H1 (cell line): ENCODE data around the gene PIK3R3. TPM values are rescaled to one million over a fixed set of nuclear protein-coding genes. Genes with fewer than 3 reads are reported as not detected.

Experiments
- CTCF ChIA-PET: fragments of 300-600 bp; sonication (Branson Sonifier 250); formaldehyde crosslinking; loops from one replicate; lab custom pipeline; 2021; ENCODE audit not compliant: partially characterized antibody; lab: Charles Lee
- POLR2A ChIA-PET: fragments of 300-600 bp; sonication (Branson Sonifier 250); formaldehyde crosslinking; loops from one replicate; lab custom pipeline; 2021; ENCODE audit warnings: inconsistent platforms; ENCODE audit not compliant: partially characterized antibody; lab: Charles Lee
- DNase-seq, 2 experiments: peaks; one replicate each; pipeline versions ENCODE4 v3.0.0 to v3.0.0-alpha.2; 2010 to 2022; ENCODE audit warnings: low spot score in 2 of 2, low read depth in 1 of 2, mixed read lengths in 1 of 2
- FAIRE-seq: peaks from 2 replicates; lab custom pipeline; 2011; peaks lifted over from hg19 to GRCh38; lab: Jason Lieb, UNC
- H2AFZ ChIP-seq: 2 replicates; pipeline ENCODE4 v1.8.1; 2012; ENCODE audit warnings: low read length, inconsistent platforms
- H2AK5ac ChIP-seq: 2 replicates; pipeline ENCODE4 v1.6.1; 2013; ENCODE audit warnings: low read depth, low read length
- H2BK120ac ChIP-seq: replicated peaks from 2 replicates; pipeline ENCODE3; 2013; ENCODE audit warnings: low read depth, low read length, inconsistent platforms
- H2BK12ac ChIP-seq: 2 replicates; pipeline ENCODE4 v1.6.1; 2013; ENCODE audit warnings: low read depth, low read length
- H2BK15ac ChIP-seq: 2 replicates; pipeline ENCODE4 v1.6.1; 2013; ENCODE audit warnings: low read length
- H2BK20ac ChIP-seq: 2 replicates; pipeline ENCODE4 v1.6.1; 2013; ENCODE audit warnings: low read length
- H2BK5ac ChIP-seq: 2 replicates; pipeline ENCODE4 v1.6.1; 2013; ENCODE audit warnings: low read depth, low read length
- H3K14ac ChIP-seq: 2 replicates; pipeline ENCODE4 v1.6.1; 2013; ENCODE audit warnings: inconsistent platforms; ENCODE audit not compliant: insufficient read length
- H3K18ac ChIP-seq: 2 replicates; pipeline ENCODE4 v1.6.1; 2013; ENCODE audit warnings: low read length; ENCODE audit errors: extremely low read depth
- H3K23ac ChIP-seq: 2 replicates; pipeline ENCODE4 v1.6.1; 2013; ENCODE audit warnings: inconsistent platforms; ENCODE audit not compliant: insufficient read length
- H3K23me2 ChIP-seq: 2 replicates; pipeline ENCODE4 v1.6.1; 2013; ENCODE audit warnings: low read depth, low read length
- H3K27ac ChIP-seq: 2 replicates; pipeline ENCODE4 v1.6.1; 2011; ENCODE audit warnings: low read depth, low read length, inconsistent platforms
- H3K27me3 ChIP-seq, 4 experiments: replicated peaks in 1 of 4; 1 replicate in 1 of 4; 2 replicates in 3 of 4; pipeline versions ENCODE4 v1.6.1 to v1.8.1; 2011 to 2013; ENCODE audit warnings: low read length in 3 of 4, mild to moderate bottlenecking in 3 of 4, inconsistent platforms in 2 of 4, mixed read lengths in 2 of 4, moderate library complexity in 1 of 4; ENCODE audit not compliant: control insufficient read depth in 3 of 4, insufficient read depth in 3 of 4; ENCODE audit errors: extremely low read depth in 1 of 4
- H3K36me3 ChIP-seq, 4 experiments: 2 replicates each; pipeline versions ENCODE4 v1.6.1 to v1.8.1; 2011 to 2013; ENCODE audit warnings: mild to moderate bottlenecking in 4 of 4, low read length in 3 of 4, moderate library complexity in 2 of 4, control low read depth in 1 of 4, inconsistent platforms in 1 of 4; ENCODE audit not compliant: insufficient read depth in 4 of 4, control insufficient read depth in 2 of 4
- H3K4ac ChIP-seq: replicated peaks from 2 replicates; pipeline ENCODE3; 2013; ENCODE audit warnings: low read length, low read depth, mixed read lengths, inconsistent platforms; ENCODE audit not compliant: insufficient read length
- H3K4me1 ChIP-seq, 4 experiments: replicated peaks in 1 of 4; 1 replicate in 1 of 4; 2 replicates in 3 of 4; pipeline versions ENCODE4 v1.6.1 to v1.8.1; 2011 to 2013; ENCODE audit warnings: low read length in 3 of 4, inconsistent platforms in 2 of 4, mixed read lengths in 1 of 4; ENCODE audit not compliant: insufficient read depth in 4 of 4, control insufficient read depth in 3 of 4
- H3K4me2 ChIP-seq, 2 experiments: 2 replicates each; pipeline versions ENCODE4 v1.6.1 to v1.8.1; 2011 to 2013; ENCODE audit warnings: low read depth in 2 of 2, low read length in 2 of 2, control low read depth in 1 of 2, inconsistent platforms in 1 of 2, mild to moderate bottlenecking in 1 of 2; ENCODE audit not compliant: insufficient read depth in 1 of 2
- H3K4me3 ChIP-seq, 4 experiments: fragments of 200-600, 300-600 bp in 1 of 4; sonication (generic), shearing (Covaris generic), sonication (Bioruptor Twin) in 1 of 4; 2 replicates each; pipeline versions ENCODE4 v1.5.1 to v1.8.1; 2011 to 2016; ENCODE audit warnings: low read length in 4 of 4, low read depth in 3 of 4, control low read depth in 2 of 4, inconsistent platforms in 2 of 4, mild to moderate bottlenecking in 2 of 4, mixed read lengths in 1 of 4, moderate library complexity in 1 of 4; ENCODE audit not compliant: insufficient read depth in 2 of 4; ENCODE audit errors: extremely low read depth in 1 of 4
- H3K56ac ChIP-seq: replicated peaks from 2 replicates; pipeline ENCODE3; 2013; ENCODE audit warnings: low read depth, mild to moderate bottlenecking, mixed read lengths, low read length, inconsistent platforms; ENCODE audit not compliant: insufficient read length
- H3K79me1 ChIP-seq: 2 replicates; pipeline ENCODE4 v1.6.1; 2013; ENCODE audit warnings: low read depth, low read length, control low read depth
- H3K79me2 ChIP-seq, 2 experiments: 2 replicates each; pipeline versions ENCODE4 v1.6.1 to v1.8.1; 2012 to 2013; ENCODE audit warnings: low read length in 2 of 2, mild to moderate bottlenecking in 2 of 2, inconsistent platforms in 1 of 2; ENCODE audit not compliant: insufficient read depth in 2 of 2, control insufficient read depth in 1 of 2
- H3K9ac ChIP-seq, 4 experiments: replicated peaks in 1 of 4; 1 replicate in 1 of 4; 2 replicates in 3 of 4; pipeline versions ENCODE4 v1.6.1 to v1.8.1; 2011 to 2013; ENCODE audit warnings: low read depth in 3 of 4, low read length in 3 of 4, control low read depth in 2 of 4, mild to moderate bottlenecking in 2 of 4, moderate library complexity in 2 of 4, inconsistent platforms in 1 of 4; ENCODE audit errors: extremely low read depth in 1 of 4
- H3K9me3 ChIP-seq, 2 experiments: 2 replicates each; pipeline versions ENCODE4 v1.6.1 to v1.8.1; 2012 to 2013; ENCODE audit warnings: mild to moderate bottlenecking in 2 of 2, moderate library complexity in 2 of 2, control low read depth in 1 of 2, inconsistent platforms in 1 of 2, low read depth in 1 of 2, low read length in 1 of 2, mixed read lengths in 1 of 2; ENCODE audit not compliant: insufficient read depth in 2 of 2
- H4K20me1 ChIP-seq, 2 experiments: replicated peaks in 1 of 2; 2 replicates each; pipeline versions ENCODE3 to v1.8.1; 2011 to 2013; ENCODE audit warnings: inconsistent platforms in 2 of 2, low read length in 2 of 2, mild to moderate bottlenecking in 1 of 2; ENCODE audit not compliant: insufficient read depth in 2 of 2, control insufficient read depth in 1 of 2
- H4K5ac ChIP-seq: 2 replicates; pipeline ENCODE4 v1.6.1; 2013; ENCODE audit warnings: low read length, low read depth, mixed read lengths, inconsistent platforms; ENCODE audit not compliant: insufficient read length
- H4K8ac ChIP-seq: 2 replicates; pipeline ENCODE4 v1.8.0; 2013; ENCODE audit warnings: mild to moderate bottlenecking, moderate library complexity, low read length, inconsistent platforms; ENCODE audit not compliant: insufficient read depth; ENCODE audit errors: extremely low read depth
- H4K91ac ChIP-seq: replicated peaks from 2 replicates; pipeline ENCODE3; 2013; ENCODE audit warnings: low read length, mixed read lengths, inconsistent platforms; ENCODE audit not compliant: insufficient read length
- CTCF ChIP-seq, 3 experiments: IDR thresholded peaks; 1 replicate in 2 of 3; 2 replicates in 1 of 3; pipeline versions ENCODE4 v1.5.1 to v1.6.1; 2011; ENCODE audit warnings: low read length in 3 of 3, mild to moderate bottlenecking in 3 of 3, inconsistent platforms in 2 of 3, low read depth in 1 of 3, moderate library complexity in 1 of 3; ENCODE audit not compliant: insufficient read depth in 1 of 3; ENCODE audit errors: control extremely low read depth in 1 of 3
- GABPA ChIP-seq: IDR thresholded peaks from 2 replicates; pipeline ENCODE4 v1.6.1; 2011; ENCODE audit warnings: mild to moderate bottlenecking, low read length, moderate library complexity, borderline replicate concordance; ENCODE audit not compliant: insufficient read depth
- HDAC2 ChIP-seq, 2 experiments: fragments of 300-600 bp in 1 of 2; sonication (generic) in 1 of 2; IDR thresholded peaks; 2 replicates each; pipeline ENCODE4 v1.6.1; 2011 to 2012; ENCODE audit warnings: low read depth in 2 of 2, low read length in 2 of 2, mild to moderate bottlenecking in 2 of 2, moderate library complexity in 2 of 2, borderline replicate concordance in 1 of 2, inconsistent platforms in 1 of 2
- JUN ChIP-seq: IDR thresholded peaks from 2 replicates; pipeline ENCODE4 v1.6.1; 2011; ENCODE audit warnings: low read depth, mild to moderate bottlenecking, improper control_type of control experiment, low read length
- POLR2A ChIP-seq, 2 experiments: IDR thresholded peaks; 1 replicate in 1 of 2; 2 replicates in 1 of 2; pipeline ENCODE4 v1.6.1; 2011; ENCODE audit warnings: low read depth in 2 of 2, low read length in 2 of 2, mild to moderate bottlenecking in 2 of 2; ENCODE audit errors: control extremely low read depth in 1 of 2
- RAD21 ChIP-seq, 2 experiments: IDR thresholded peaks in 1 of 2; conservative IDR thresholded peaks in 1 of 2; 2 replicates each; pipeline ENCODE4 v1.6.1; 2011; ENCODE audit warnings: low read depth in 2 of 2, low read length in 2 of 2, improper control_type of control experiment in 1 of 2, inconsistent platforms in 1 of 2, mild to moderate bottlenecking in 1 of 2, moderate library complexity in 1 of 2
- RXRA ChIP-seq: IDR thresholded peaks from 2 replicates; pipeline ENCODE4 v1.6.1; 2011; ENCODE audit warnings: low read depth, mild to moderate bottlenecking, low read length, moderate library complexity; ENCODE audit not compliant: insufficient read depth
- TEAD4 ChIP-seq: IDR thresholded peaks from 2 replicates; pipeline ENCODE4 v1.6.1; 2012; ENCODE audit warnings: low read depth, low read length, inconsistent platforms, mixed read lengths
- ZNF274 ChIP-seq: IDR thresholded peaks from 2 replicates; pipeline ENCODE4 v1.7.0; 2012; ENCODE audit warnings: low read length, borderline replicate concordance; ENCODE audit errors: extremely low read depth
- WGBS, 2 experiments: shearing (Covaris generic) in 1 of 2; methylation state at CpG; one replicate each; pipeline versions ENCODE4 v1.1.6 to v1.1.7; 2013 to 2015; ENCODE audit warnings: low lambda C conversion rate in 2 of 2, mixed read lengths in 2 of 2, inconsistent platforms in 1 of 2, low coverage in 1 of 2, missing lambda C conversion rate in 1 of 2; ENCODE audit not compliant: insufficient replicate concordance in 2 of 2, insufficient coverage in 1 of 2, insufficient read length in 1 of 2; ENCODE audit errors: extremely low coverage in 1 of 2, missing lambda C conversion rate in 1 of 2; 5-methylcytosine and 5-hydroxymethylcytosine counted together
- polyA plus RNA-seq, 7 experiments: library from polyadenylated mRNA; depleted of rRNA in 3 of 7; stranded (reverse) in 5 of 7; unstranded in 2 of 7; fragments of >200 nt in 5 of 7; fragments of 200-250 nt in 2 of 7; gene quantifications; 1 replicate in 5 of 7; 2 replicates in 1 of 7; 4 replicates in 1 of 7; pipeline versions ENCODE4 v1.2.1 to v1.2.3, GENCODE V29; 2011 to 2013; ENCODE audit warnings: missing spikeins in 2 of 7, mixed read lengths in 2 of 7
- total RNA-seq: library from RNA; stranded (reverse); fragmentation: NEBNext Ultra II Directional; extraction: Animal tissue kit (Norgen Biotek cat#: 25700); gene quantifications from 2 replicates; pipeline ENCODE4 v1.2.1, GENCODE V29; 2021

Gene PIK3R3
- total and polyA plus RNA-seq, 2 of the 8 experiments (the other 6 are each of a cell fraction or from before 2014, with no cell fraction given), result 5.3 to 13.6 TPM

DNA sequence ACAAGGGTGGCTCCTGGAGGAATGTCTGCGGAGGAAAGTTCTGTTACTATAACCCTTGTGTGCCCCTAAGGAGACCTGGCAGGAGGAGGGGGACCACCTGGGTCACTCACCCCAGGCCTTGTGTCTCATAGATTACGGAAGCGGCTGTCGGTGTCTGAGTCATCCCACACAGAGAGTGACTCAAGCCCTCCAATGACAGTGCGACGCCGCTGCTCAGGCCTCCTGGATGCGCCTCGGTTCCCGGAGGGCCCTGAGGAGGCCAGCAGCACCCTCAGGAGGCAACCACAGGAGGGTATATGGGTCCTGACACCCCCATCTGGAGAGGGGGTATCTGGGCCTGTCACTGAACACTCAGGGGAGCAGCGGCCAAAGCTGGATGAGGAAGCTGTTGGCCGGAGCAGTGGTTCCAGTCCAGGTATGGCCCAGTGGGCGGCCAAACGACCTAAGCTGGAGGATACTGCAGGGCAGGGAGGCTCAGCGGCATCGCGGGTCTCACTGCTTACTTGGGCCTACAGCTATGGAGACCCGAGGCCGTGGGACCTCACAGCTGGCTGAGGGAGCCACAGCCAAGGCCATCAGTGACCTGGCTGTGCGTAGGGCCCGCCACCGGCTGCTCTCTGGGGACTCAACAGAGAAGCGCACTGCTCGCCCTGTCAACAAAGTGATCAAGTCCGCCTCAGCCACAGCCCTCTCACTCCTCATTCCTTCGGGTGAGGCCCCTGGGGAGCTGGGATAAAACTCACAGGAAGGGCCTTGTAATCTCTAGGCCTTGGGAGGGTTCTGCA lies 101.4 kb downstream of the PIK3R3 start:
- no peak overlapping the region for H4K8ac ChIP-seq
- no peak overlapping the region for H4K91ac ChIP-seq
- no peaks in the 10 kb centered on the region for H3K4me1 ChIP-seq
- H2BK20ac ChIP-seq, result no peak overlapping the region
- H3K79me1 ChIP-seq, result no peaks in the 10 kb centered on the region
- no peak overlapping the region for H3K4ac ChIP-seq
- CTCF ChIA-PET, result interaction anchor here (0.9 to 1.8 kb wide), 4 partner anchors 11 to 150 kb away, joined by 3 to 5 read pairs (median 4); no protein-coding TSS in a partner anchor
- peaks cover 2 to 31% (median 14%) of the 10 kb centered on the region in 4 experiments; a peak in 7 of 8 replicates for H3K36me3 ChIP-seq
- H2AK5ac ChIP-seq, result no peak overlapping the region
- no peak overlapping the region for H3K18ac ChIP-seq
- H3K56ac ChIP-seq, result no peak overlapping the region
- no peak overlapping the region for H3K27ac ChIP-seq
- H2AFZ ChIP-seq, result no peak overlapping the region
- H3K79me2 ChIP-seq, result no peaks in the 10 kb centered on the region
- peaks cover 0 to 2% of the 10 kb centered on the region in 2 experiments for H4K20me1 ChIP-seq
- H3K23me2 ChIP-seq, result no peaks in the 10 kb centered on the region
- DNase-seq (no peak), FAIRE-seq (no peak)
- no peak overlapping the region for H2BK12ac ChIP-seq
- no peak overlapping the region for H2BK5ac ChIP-seq
- no peak overlapping the region for H3K4me2 ChIP-seq
- WGBS, 2 experiments, result 94% methylated on average over 25 of the region's 26 CpGs; no CpG with 5 or more reads in 1 of the 2 experiments
- H3K23ac ChIP-seq, result no peak overlapping the region
- no peaks in the 10 kb centered on the region for H3K9me3 ChIP-seq
- H3K27me3 ChIP-seq, result no peaks in the 10 kb centered on the region
- no peak overlapping the region for H3K9ac ChIP-seq
- no peak overlapping the region for H2BK15ac ChIP-seq
- H3K14ac ChIP-seq, result no peak overlapping the region
- POLR2A ChIA-PET, result no interaction called here
- H2BK120ac ChIP-seq, result no peak overlapping the region
- no peak overlapping the region for H4K5ac ChIP-seq
- H3K4me3 ChIP-seq, result no peak overlapping the region
- TF ChIP-seq CTCF (IDR thresholded peaks at IDR 0.05; ENCODE audit: control extremely low read depth in 1 of 3, insufficient read depth in 1 of 3, low read depth in 1 of 3, low read length in 3 of 3) (no peak), HDAC2 (IDR thresholded peaks at IDR 0.05; ENCODE audit: borderline replicate concordance in 1 of 2, low read depth in 2 of 2, low read length in 2 of 2) (no peak), RXRA (no peak), ZNF274 (no peak), TEAD4 (no peak), JUN (no peak), POLR2A (IDR thresholded peaks at IDR 0.05; ENCODE audit: control extremely low read depth in 1 of 2, low read depth in 2 of 2, low read length in 2 of 2) (no peak), RAD21 (IDR thresholded peaks at IDR 0.05 in 1 of 2, conservative IDR thresholded peaks at IDR 0.05 in 1 of 2; ENCODE audit: low read depth in 2 of 2, low read length in 2 of 2) (no peak), GABPA (no peak)
